Measurements from ENCODE around the gene SYNJ1.
"Not testable (repeated sequence)": the region's sequence is repeated elsewhere in the genome, so short reads cannot be mapped to it uniquely, and the experiment has no call there.

The SYNJ1 gene

GRCh38 chr21:32661981-32662380, 65.8 kb downstream of the SYNJ1 start:
- H3K9me3 ChIP-seq (ENCODE audit: control insufficient read depth, low read length); H3K27me3 ChIP-seq (ENCODE audit: control insufficient read depth, insufficient read depth, low read length, poor library complexity, severe bottlenecking); H3K4me3 ChIP-seq (ENCODE audit: insufficient read depth, low read depth, low read length): not testable (repeated sequence)

GRCh38 chr21:32661026-32661782, 66.6 kb downstream of the SYNJ1 start:
- not testable (repeated sequence) for H3K4me1 ChIP-seq (ENCODE audit: control insufficient read depth, insufficient read depth, low read length); H3K27me3 ChIP-seq (ENCODE audit: control insufficient read depth, insufficient read depth, low read length, poor library complexity, severe bottlenecking); H3K4me3 ChIP-seq (ENCODE audit: insufficient read depth, low read depth, low read length); H3K9me3 ChIP-seq (ENCODE audit: control insufficient read depth, low read length); H3K27ac ChIP-seq (ENCODE audit: insufficient read depth, low read depth, low read length, poor library complexity, severe bottlenecking)
- 94 to 95% methylated on average over 13 of the region's 13 CpGs for WGBS, 2 experiments
- peaks cover 11% of the 10 kb centered on the region for H3K36me3 ChIP-seq (ENCODE audit: control insufficient read depth, insufficient read depth, low read length)

More at GRCh38 chr21:32661981-32662380, 65.8 kb downstream of the SYNJ1 start:
- peaks cover 11% of the 10 kb centered on the region for H3K36me3 ChIP-seq (ENCODE audit: control insufficient read depth, insufficient read depth, low read length)
- WGBS, 2 experiments: 92 to 94% methylated on average over 10 of the region's 10 CpGs
- not testable (repeated sequence) for H3K4me1 ChIP-seq (ENCODE audit: control insufficient read depth, insufficient read depth, low read length); H3K27ac ChIP-seq (ENCODE audit: insufficient read depth, low read depth, low read length, poor library complexity, severe bottlenecking)

GRCh38 chr21:32658524-32658923, 69.3 kb downstream of the SYNJ1 start:
- WGBS, 2 experiments: 93 to 98% methylated on average over 9 of the region's 9 CpGs
- H3K27me3 ChIP-seq (ENCODE audit: control insufficient read depth, insufficient read depth, low read length, poor library complexity, severe bottlenecking): no peaks in the 10 kb centered on the region
- H3K4me1 ChIP-seq (ENCODE audit: control insufficient read depth, insufficient read depth, low read length): no peaks in the 10 kb centered on the region
- no peaks in the 10 kb centered on the region for H3K9me3 ChIP-seq (ENCODE audit: control insufficient read depth, low read length)
- no peak overlapping the region for H3K4me3 ChIP-seq (ENCODE audit: insufficient read depth, low read depth, low read length)
- H3K27ac ChIP-seq (ENCODE audit: insufficient read depth, low read depth, low read length, poor library complexity, severe bottlenecking): no peak overlapping the region
- peaks cover 3% of the 10 kb centered on the region for H3K36me3 ChIP-seq (ENCODE audit: control insufficient read depth, insufficient read depth, low read length)

GRCh38 chr21:32653326-32653901, 74.4 kb downstream of the SYNJ1 start:
- H3K4me3 ChIP-seq (ENCODE audit: insufficient read depth, low read depth, low read length): no peak overlapping the region
- H3K36me3 ChIP-seq (ENCODE audit: control insufficient read depth, insufficient read depth, low read length): peaks cover under 1% of the 10 kb centered on the region
- H3K9me3 ChIP-seq (ENCODE audit: control insufficient read depth, low read length): no peaks in the 10 kb centered on the region
- 72 to 82% methylated on average over 2 of the region's 2 CpGs for WGBS, 2 experiments
- H3K27me3 ChIP-seq (ENCODE audit: control insufficient read depth, insufficient read depth, low read length, poor library complexity, severe bottlenecking): no peaks in the 10 kb centered on the region
- H3K27ac ChIP-seq (ENCODE audit: insufficient read depth, low read depth, low read length, poor library complexity, severe bottlenecking): no peak overlapping the region
- no peaks in the 10 kb centered on the region for H3K4me1 ChIP-seq (ENCODE audit: control insufficient read depth, insufficient read depth, low read length)

GRCh38 chr21:32648165-32648564, 79.6 kb downstream of the SYNJ1 start:
- Histone ChIP-seq H3K9me3 (ENCODE audit: control insufficient read depth, low read length) (no peaks in the 10 kb centered on the region), H3K4me1 (ENCODE audit: control insufficient read depth, insufficient read depth, low read length) (no peaks in the 10 kb centered on the region), H3K27ac (ENCODE audit: insufficient read depth, low read depth, low read length, poor library complexity, severe bottlenecking) (no peak overlapping the region), H3K27me3 (ENCODE audit: control insufficient read depth, insufficient read depth, low read length, poor library complexity, severe bottlenecking) (no peaks in the 10 kb centered on the region), H3K36me3 (ENCODE audit: control insufficient read depth, insufficient read depth, low read length) (no peaks in the 10 kb centered on the region), H3K4me3 (ENCODE audit: insufficient read depth, low read depth, low read length) (no peak overlapping the region)

GRCh38 chr21:32645261-32646182, 82.3 kb downstream of the SYNJ1 start:
- H3K27me3 ChIP-seq (ENCODE audit: control insufficient read depth, insufficient read depth, low read length, poor library complexity, severe bottlenecking): no peaks in the 10 kb centered on the region
- 3 to 7% methylated on average over 18 to 19 of the region's 19 CpGs for WGBS, 2 experiments
- H3K9me3 ChIP-seq (ENCODE audit: control insufficient read depth, low read length): no peaks in the 10 kb centered on the region
- H3K27ac ChIP-seq (ENCODE audit: insufficient read depth, low read depth, low read length, poor library complexity, severe bottlenecking): no peak overlapping the region
- no peak overlapping the region for H3K4me3 ChIP-seq (ENCODE audit: insufficient read depth, low read depth, low read length)
- no peaks in the 10 kb centered on the region for H3K4me1 ChIP-seq (ENCODE audit: control insufficient read depth, insufficient read depth, low read length)
- no peaks in the 10 kb centered on the region for H3K36me3 ChIP-seq (ENCODE audit: control insufficient read depth, insufficient read depth, low read length)

GRCh38 chr21:32641710-32642698, 85.8 kb downstream of the SYNJ1 start:
- Histone ChIP-seq H3K36me3 (ENCODE audit: control insufficient read depth, insufficient read depth, low read length) (no peaks in the 10 kb centered on the region), H3K4me3 (ENCODE audit: insufficient read depth, low read depth, low read length) (no peak overlapping the region), H3K27me3 (ENCODE audit: control insufficient read depth, insufficient read depth, low read length, poor library complexity, severe bottlenecking) (no peaks in the 10 kb centered on the region), H3K4me1 (ENCODE audit: control insufficient read depth, insufficient read depth, low read length) (no peaks in the 10 kb centered on the region), H3K9me3 (ENCODE audit: control insufficient read depth, low read length) (no peaks in the 10 kb centered on the region), H3K27ac (ENCODE audit: insufficient read depth, low read depth, low read length, poor library complexity, severe bottlenecking) (no peak overlapping the region)
- 79 to 82% methylated on average over 7 to 10 of the region's 10 CpGs for WGBS, 2 experiments

GRCh38 chr21:32626621-32627196, 101.1 kb downstream of the SYNJ1 start:
- Histone ChIP-seq H3K36me3 (ENCODE audit: control insufficient read depth, insufficient read depth, low read length) (no peaks in the 10 kb centered on the region), H3K4me3 (ENCODE audit: insufficient read depth, low read depth, low read length) (no peak overlapping the region), H3K4me1 (ENCODE audit: control insufficient read depth, insufficient read depth, low read length) (no peaks in the 10 kb centered on the region), H3K9me3 (ENCODE audit: control insufficient read depth, low read length) (no peaks in the 10 kb centered on the region), H3K27me3 (ENCODE audit: control insufficient read depth, insufficient read depth, low read length, poor library complexity, severe bottlenecking) (no peaks in the 10 kb centered on the region), H3K27ac (ENCODE audit: insufficient read depth, low read depth, low read length, poor library complexity, severe bottlenecking) (no peak overlapping the region)
- WGBS, 2 experiments: 96 to 100% methylated on average over 2 to 3 of the region's 3 CpGs

GRCh38 chr21:32618218-32618617, 109.6 kb downstream of the SYNJ1 start:
- not testable (repeated sequence) for H3K27ac ChIP-seq (ENCODE audit: insufficient read depth, low read depth, low read length, poor library complexity, severe bottlenecking); H3K4me3 ChIP-seq (ENCODE audit: insufficient read depth, low read depth, low read length); H3K4me1 ChIP-seq (ENCODE audit: control insufficient read depth, insufficient read depth, low read length); H3K36me3 ChIP-seq (ENCODE audit: control insufficient read depth, insufficient read depth, low read length); H3K27me3 ChIP-seq (ENCODE audit: control insufficient read depth, insufficient read depth, low read length, poor library complexity, severe bottlenecking); H3K9me3 ChIP-seq (ENCODE audit: control insufficient read depth, low read length)
- WGBS, 2 experiments: 73 to 85% methylated on average over 6 of the region's 6 CpGs

All from ectodermal cell (in vitro differentiated cells).